Activated CD8-positive, alpha-beta memory T cell treated with anti-CD3 and anti-CD28 coated beads, Interleukin-2, amount 50 U/mL, for 24 hours (primary cell): ENCODE measurements around the gene NFE2L3.

Experiments
- DNase-seq: peaks from one replicate; pipeline ENCODE4 v3.0.0-alpha.2; 2020; ENCODE audit errors: extremely low read depth

Gene NFE2L3

DNA sequence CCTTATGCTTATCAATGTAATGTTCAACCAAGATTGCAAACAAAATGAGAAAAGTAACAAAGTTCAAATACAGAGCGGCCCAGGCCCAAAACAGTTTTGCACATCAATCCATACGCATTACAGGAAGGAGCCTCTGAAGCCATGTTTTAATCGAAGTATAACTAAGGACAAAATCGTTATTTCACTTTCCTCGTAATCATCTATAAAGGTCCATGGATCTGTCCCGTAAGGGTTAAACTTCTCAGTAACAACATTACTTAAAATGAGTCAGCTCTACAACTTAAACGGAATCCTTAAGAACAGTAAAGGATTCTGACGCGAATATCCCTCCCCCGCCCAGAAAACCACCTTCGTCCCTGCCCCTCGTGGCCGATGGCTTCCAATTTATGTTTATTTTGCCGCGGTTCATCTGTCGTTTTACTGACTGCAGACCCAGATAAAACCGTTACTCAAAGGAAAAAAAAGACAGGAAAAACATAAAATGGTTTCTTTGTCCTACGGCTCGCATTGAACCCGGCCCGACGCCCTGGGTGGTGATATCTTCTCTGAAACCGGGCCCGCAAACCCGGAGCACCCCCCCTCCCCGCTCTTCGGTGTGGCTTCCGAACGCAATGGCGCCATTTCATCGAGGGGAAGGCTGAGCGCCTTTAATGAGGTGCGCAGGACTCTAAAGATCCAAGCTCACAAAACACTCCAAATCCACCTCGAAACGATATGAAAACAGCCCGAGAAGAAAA lies 47.5 kb downstream of the NFE2L3 start:
- peak; percentile 30 for DNase-seq

- DNase-seq, result peak; percentile 43
These were observed 48.0 kb downstream of the NFE2L3 start for GRCh38 chr7:26200038-26200443.

GRCh38 chr7:26200444-26201246 lies 48.6 kb downstream of the NFE2L3 start, which contains the start of gene HNRNPA2B1:
Gene HNRNPA2B1 (minus strand): TSS chr7:26200746. CDS start chr7:26200577, 169 bp downstream.
- DNase-seq, result peak; percentile 96

DNA sequence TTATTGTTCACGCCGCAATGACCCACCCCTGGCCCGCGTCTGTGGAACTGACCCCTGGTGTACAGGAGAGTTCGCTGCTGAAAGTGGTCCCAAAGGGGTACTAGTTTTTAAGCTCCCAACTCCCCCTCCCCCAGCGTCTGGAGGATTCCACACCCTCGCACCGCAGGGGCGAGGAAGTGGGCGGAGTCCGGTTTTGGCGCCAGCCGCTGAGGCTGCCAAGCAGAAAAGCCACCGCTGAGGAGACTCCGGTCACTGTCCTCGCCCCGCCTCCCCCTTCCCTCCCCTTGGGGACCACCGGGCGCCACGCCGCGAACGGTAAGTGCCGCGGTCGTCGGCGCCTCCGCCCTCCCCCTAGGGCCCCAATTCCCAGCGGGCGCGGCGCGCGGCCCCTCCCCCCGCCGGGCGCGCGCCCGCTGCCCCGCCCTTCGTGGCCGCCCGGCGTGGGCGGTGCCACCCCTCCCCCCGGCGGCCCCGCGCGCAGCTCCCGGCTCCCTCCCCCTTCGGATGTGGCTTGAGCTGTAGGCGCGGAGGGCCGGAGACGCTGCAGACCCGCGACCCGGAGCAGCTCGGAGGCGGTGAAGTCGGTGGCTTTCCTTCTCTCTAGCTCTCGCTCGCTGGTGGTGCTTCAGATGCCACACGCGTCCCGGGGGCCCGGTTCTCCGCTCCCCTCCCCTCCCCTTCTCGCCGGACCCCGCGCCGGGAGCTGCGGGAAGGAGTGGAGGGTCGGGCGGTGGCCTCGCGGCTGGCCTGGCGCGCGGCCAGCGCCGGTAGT lies 49.4 kb downstream of the NFE2L3 start, which contains the start of gene CBX3:
CBX3 (plus strand) TSS at position 499 of the 772 bp plus-strand sequence. CDS start 1,254 bp downstream, outside the sequence.
- DNase-seq, result peak; percentile 84

DNA sequence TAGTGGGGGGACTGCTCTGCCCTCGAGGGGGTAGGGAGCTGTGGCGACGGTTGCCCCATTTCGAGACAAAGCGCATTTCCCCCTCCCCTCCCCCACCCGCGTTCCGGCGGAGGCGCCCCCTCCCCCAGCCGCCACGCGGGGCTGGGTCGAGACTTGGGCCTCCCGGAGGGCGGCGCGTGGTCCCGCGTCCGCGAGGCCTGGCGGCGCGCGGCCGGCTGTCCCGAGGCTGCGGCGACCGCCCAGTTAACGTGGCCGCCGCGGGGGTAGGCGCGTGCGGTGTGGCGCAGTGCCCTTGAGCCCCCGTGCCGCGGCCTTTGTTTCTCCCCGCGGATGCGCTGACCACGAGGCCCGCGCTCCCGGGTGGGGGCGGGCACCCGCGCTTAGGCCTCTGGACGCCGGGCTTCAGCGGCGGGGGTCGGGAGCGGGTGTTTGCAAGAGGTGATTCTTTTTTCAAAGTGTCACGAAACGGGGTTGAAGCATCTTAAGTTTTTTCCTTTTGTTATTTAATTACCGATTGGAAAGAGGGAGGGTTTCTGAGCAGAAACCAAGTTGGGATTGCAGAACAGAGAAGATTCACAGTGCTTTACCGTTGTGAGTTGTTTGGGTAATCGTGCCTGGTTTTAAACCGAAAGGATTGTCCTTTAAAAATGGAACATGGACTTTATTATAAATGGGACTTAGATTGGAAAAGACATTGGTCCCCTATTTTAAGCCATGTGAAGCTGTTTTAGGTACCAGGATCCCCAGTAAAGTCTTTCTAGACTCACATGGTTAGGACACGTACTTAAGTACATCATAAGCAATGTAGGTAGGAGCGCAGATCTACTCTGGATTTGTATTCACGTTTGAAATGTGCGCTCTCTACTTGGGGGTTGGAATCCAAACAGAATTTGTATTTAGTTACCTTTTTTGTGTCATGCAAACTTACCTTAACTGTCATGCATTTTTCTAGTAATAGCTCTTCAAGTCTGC lies 50.3 kb downstream of the NFE2L3 start:
- DNase-seq, result no peak

DNA sequence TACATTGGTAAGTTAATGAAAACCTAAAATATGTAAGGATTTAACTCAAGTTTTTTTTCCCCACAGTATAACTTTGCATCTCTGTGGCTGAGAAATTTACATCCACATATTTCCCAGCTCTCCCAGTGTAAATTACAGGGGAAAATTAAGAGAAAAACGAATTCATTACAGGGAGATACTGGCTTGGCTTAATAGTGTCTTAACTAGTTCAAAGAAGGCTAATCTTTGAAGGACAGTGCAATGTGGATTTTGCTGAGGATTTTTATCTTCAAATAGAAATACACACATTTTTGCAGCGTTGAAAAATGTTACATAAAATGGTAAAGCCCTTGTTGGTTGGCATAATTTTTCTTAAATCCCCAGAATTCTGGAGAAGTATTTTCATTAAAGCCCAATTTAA lies 51.0 kb downstream of the NFE2L3 start:
- DNase-seq, result no peak

DNA sequence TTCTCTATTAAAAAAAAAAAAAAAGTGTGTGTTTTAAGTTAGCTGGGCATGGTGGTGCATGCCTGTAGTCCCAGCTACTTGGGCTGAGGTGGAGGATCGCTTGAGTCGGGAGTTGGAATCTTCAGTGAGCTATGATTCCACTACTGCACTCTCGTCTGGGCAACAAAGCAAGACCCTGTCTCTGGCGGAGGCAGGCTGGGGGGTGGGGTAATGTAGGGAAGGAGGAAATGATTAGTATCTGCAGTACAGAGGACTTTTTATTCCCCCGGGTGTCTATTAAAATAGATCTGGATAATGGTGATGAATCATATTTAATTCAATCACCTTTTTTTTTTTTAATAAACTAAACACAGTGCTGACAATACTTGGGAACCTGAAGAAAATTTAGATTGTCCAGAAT lies 56.0 kb downstream of the NFE2L3 start:
- no peak for DNase-seq

DNA sequence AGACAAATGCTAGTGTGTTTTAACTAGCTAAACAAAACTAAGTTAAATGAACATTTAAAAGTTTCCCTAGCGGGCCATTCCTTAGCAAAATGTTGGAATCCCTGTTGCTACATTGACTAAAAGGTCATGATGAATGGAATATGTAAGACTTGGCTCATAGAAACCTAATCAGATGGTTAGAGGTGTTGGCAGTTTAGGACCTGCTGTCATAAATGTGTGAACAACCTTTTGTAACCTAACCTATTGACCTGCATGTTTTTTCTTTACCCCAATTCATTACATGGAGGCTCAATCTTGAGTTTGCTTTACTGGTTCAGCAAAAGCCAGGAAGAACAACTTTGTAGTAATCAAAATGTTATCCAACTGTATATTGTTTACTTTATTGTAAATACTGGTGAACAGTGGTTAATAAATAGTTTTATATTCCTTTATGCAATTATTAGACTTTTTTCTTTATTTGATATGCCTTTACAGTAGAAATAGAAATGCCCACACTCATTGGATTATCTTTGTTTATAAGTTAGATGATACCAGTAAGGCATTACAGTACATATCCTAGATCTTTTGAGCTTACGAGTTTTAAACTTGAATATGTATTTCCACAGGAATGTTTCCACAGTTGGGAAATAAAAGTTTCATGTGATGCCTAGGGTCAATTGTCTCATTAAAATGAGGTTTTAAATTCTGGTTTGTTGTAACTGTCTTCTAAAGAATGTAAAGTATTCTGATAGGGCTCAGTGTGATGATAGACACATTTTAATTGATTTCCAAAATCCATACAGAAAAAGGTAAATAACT lies 61.1 kb downstream of the NFE2L3 start:
- no peak for DNase-seq

DNA sequence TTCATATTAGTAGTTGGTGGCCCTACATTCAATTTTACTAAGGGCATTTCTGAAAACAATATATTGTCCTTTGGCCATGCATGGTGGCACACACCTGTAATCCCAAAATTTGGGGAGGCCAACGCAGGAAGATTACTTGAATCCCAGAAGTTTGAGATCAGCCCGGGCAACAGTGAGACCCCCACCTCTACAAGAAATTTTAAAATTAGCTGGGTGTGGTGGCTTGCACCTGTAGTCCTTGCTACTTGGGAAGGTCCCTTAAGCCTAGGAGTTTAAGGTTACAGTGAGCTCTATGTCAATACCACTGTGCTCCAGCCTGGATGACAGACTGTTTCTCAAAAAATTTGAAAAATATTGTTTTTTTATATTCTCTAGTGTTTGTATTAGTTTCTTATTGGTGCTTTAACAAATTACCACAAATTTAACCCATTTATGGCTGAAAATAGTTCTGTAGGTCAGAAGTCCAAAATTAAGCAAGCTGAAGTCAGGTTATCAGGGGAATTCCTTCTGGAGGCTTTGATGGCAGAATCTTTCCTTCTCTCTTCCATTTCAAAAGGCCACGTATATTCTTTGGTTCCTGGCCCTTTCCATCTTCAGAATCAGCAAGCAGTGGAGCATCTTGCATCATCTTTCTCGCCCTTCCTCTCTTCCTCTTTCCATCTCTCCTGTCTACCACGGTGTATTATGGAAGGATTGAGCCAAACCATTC lies 62.0 kb downstream of the NFE2L3 start:
- no peak for DNase-seq

DNA sequence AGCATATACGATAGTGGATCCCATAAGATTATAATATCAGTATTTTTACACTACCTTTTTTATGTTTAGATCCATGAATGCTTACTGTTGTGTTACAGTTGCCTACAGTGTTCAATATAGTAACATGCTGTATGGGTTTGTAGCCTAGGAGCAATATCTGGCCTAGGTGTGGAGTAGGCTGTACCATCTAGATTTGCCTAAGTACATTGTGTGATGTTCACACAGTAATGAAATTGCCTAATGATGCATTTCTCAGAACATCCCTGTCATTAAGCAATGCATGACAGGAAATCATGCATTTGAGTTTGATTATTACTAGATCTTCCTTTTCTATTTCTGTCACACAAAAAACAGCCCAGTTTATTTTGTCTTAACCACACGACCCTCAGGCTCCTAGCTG lies 64.1 kb downstream of the NFE2L3 start:
- DNase-seq, result no peak

- DNase-seq, result no peak
These were observed 72.4 kb downstream of the NFE2L3 start for GRCh38 chr7:26224359-26224758.

DNA sequence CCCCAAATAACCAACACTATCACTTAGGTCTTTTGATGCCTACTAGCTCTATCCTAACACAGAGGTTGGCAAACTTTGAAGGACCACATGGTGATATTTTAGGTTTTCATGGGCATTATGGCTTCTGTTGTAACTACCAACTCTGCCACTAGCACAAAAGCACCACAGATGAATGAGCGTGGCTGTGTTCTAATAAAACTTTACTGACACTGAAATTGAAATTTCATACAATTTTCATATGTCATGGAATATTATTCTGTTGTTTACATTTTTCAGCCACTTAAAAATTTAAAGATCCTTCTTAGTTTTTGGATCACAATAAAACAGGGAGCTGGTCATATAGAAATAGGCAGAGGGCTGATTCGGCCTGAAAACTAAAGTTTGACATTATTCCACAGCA lies 76.0 kb downstream of the NFE2L3 start:
- no peak for DNase-seq

DNA sequence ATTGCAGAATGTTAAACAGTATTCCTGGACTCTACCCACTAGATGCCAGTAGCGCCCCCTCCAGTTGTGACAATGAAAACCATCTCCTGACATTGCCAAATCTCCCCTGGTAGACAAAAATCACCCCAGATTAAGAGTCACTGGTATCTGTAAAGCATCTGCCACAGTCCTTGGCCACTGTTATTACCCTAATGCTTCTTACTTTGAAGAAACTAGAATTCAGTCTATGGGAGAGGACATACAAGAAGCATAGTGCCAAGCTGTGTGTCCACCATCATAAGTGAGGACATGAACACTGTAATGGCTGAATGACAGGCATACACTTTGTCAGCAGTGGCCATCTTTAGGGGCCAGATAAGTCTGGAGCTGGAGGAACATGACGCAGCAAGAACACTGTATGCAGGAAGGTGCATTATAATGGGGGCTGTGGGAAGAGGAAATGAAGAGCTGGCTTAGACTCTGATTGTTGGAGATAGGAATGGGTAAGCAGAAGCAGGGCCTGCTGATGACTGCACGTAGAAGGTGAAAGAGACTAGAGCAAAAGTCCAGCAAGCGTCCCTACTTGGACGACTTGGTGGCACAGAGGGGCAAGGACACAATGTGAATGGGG lies 82.0 kb downstream of the NFE2L3 start:
- DNase-seq, result no peak
